Sciatic nerve (tissue), 2 donors: ENCODE results near the gene U2AF1. TPM values are rescaled to one million over a fixed set of nuclear protein-coding genes. Genes with fewer than 3 reads are reported as not detected.
"Not testable (repeated sequence)": the region's sequence is repeated elsewhere in the genome, so short reads cannot be mapped to it uniquely, and the experiment has no call there.

Experiments
- ATAC-seq: fragments of 200-7000 bp; cut with Tn5 transposase; one replicate; pipeline ENCODE4 v1.9.1; 2020; ENCODE audit warnings: mild to moderate bottlenecking, moderate library complexity
- DNase-seq: peaks from one replicate; pipeline ENCODE4 v3.0.0-alpha.2; 2020; ENCODE audit warnings: low spot score
- intact Hi-C: fragments of 100-400 bp; cut with DNase I; formaldehyde crosslinking; loops from one replicate; pipeline ENCODE4 v1.14.2; 2022
- total RNA-seq: library from RNA; stranded (reverse); fragmentation: NEBNext Ultra II Directional; extraction: Animal tissue kit (Norgen Biotek cat#: 25700); gene quantifications from one replicate; pipeline ENCODE4 v1.2.1, GENCODE V29; 2021
- donor health status: DM: no; HTN: no; CAD: no.
- donor health status: DM: no; HTN: no; CAD: no.

Gene U2AF1
- total RNA-seq, 1 donor from 2014 or later, result 67.6 TPM

- ATAC-seq, intact Hi-C loops, DNase-seq: not testable (repeated sequence)
Observed at GRCh38 chr21:43090947-43091346, 16.4 kb downstream of the U2AF1 start.

- DNase-seq, ATAC-seq, intact Hi-C loops: not testable (repeated sequence)
Observed at GRCh38 chr21:43089463-43089862, 17.9 kb downstream of the U2AF1 start.

GRCh38 chr21:43082587-43083300, 24.6 kb downstream of the U2AF1 start:
- intact Hi-C loops, ATAC-seq, DNase-seq: not testable (repeated sequence)

GRCh38 chr21:43076643-43077042, 30.7 kb downstream of the U2AF1 start:
- intact Hi-C loops, DNase-seq: not testable (repeated sequence)
- ATAC-seq, result peak; percentile 24

GRCh38 chr21:43076023-43076637, 31.2 kb downstream of the U2AF1 start:
- intact Hi-C loops, DNase-seq: not testable (repeated sequence)
- ATAC-seq, result peak; percentile 9

- intact Hi-C loops, DNase-seq: not testable (repeated sequence)
- peak; percentile 54 for ATAC-seq
Observed at GRCh38 chr21:43075170-43076022, 32.0 kb downstream of the U2AF1 start, which contains the start of gene CBS. CBS (minus strand) TSS chr21:43075835; CDS start chr21:43072193, 3,642 bp downstream.

GRCh38 chr21:43074401-43075169, 32.8 kb downstream of the U2AF1 start:
- ATAC-seq, result peak; percentile 69
- DNase-seq, intact Hi-C loops: not testable (repeated sequence)

- intact Hi-C loops, ATAC-seq, DNase-seq: not testable (repeated sequence)
Observed at GRCh38 chr21:43072742-43073141, 34.6 kb downstream of the U2AF1 start.

GRCh38 chr21:43069682-43070081, 37.7 kb downstream of the U2AF1 start:
- ATAC-seq, intact Hi-C loops, DNase-seq: not testable (repeated sequence)

- DNase-seq, intact Hi-C loops, ATAC-seq: not testable (repeated sequence)
Observed at GRCh38 chr21:43068065-43068464, 39.3 kb downstream of the U2AF1 start.

- intact Hi-C loops, ATAC-seq: not testable (repeated sequence)
- DNase-seq, result peak; percentile 48
Observed at GRCh38 chr21:43066690-43067089, 40.7 kb downstream of the U2AF1 start.

GRCh38 chr21:43065991-43066390, 41.4 kb downstream of the U2AF1 start:
- intact Hi-C loops, DNase-seq, ATAC-seq: not testable (repeated sequence)

GRCh38 chr21:43064265-43064917, 43.0 kb downstream of the U2AF1 start:
- intact Hi-C loops, DNase-seq, ATAC-seq: not testable (repeated sequence)

GRCh38 chr21:43062955-43063664, 44.3 kb downstream of the U2AF1 start:
- peak; percentile 61 for ATAC-seq
- DNase-seq, intact Hi-C loops: not testable (repeated sequence)

GRCh38 chr21:43053112-43053511, 54.3 kb downstream of the U2AF1 start:
- intact Hi-C loops, ATAC-seq, DNase-seq: not testable (repeated sequence)

GRCh38 chr21:43045876-43046821, 61.2 kb downstream of the U2AF1 start:
- DNase-seq (peak; percentile 43), ATAC-seq (peak; percentile 58)
- intact Hi-C loops, result not testable (repeated sequence)
